Lower leg skin (tissue), 4 donors: ENCODE results near the gene TSHZ2. TPM values are rescaled to one million over a fixed set of nuclear protein-coding genes. Genes with fewer than 3 reads are reported as not detected.

ENCODE experiments used
- DNase-seq, 2 donors: peaks; one replicate each; pipeline ENCODE4 v3.0.0-alpha.2; 2019; ENCODE audit warnings: low spot score in 2 of 2
- H3K4me3 ChIP-seq: fragments of 200-600 bp; sonication (generic); 2 replicates; pipeline ENCODE4 v1.5.1; 2017; ENCODE audit warnings: mild to moderate bottlenecking, low read depth; ENCODE audit not compliant: poor library complexity, severe bottlenecking
- POLR2A ChIP-seq, 2 donors: fragments of 450-650 bp; IDR thresholded peaks; one replicate each; pipeline ENCODE4 v1.6.1; 2016 to 2017; ENCODE audit warnings: antibody characterized with exemption in 2 of 2, mild to moderate bottlenecking in 1 of 2, moderate library complexity in 1 of 2
- WGBS, 2 donors: methylation state at CpG; one replicate each; pipeline ENCODE4 v1.1.5; 2018; 5-methylcytosine and 5-hydroxymethylcytosine counted together
- intact Hi-C: fragments of 100-400 bp; cut with DNase I; formaldehyde crosslinking; loops from one replicate; pipeline ENCODE4 v1.15.0; 2023; ENCODE audit warnings: low total_unique reads
- total RNA-seq, 4 donors: library from RNA; depleted of rRNA; stranded (reverse); fragments of >200 nt; gene quantifications; one replicate each; pipeline ENCODE4 v1.1.0, GENCODE V29; 2016
- TF ChIP-seq, protein P1 (sequence below), 3 donors: fragments of 450-650 bp; IDR thresholded peaks; one replicate each; pipeline ENCODE4 v1.5.1; 2016; ENCODE audit warnings: antibody characterized with exemption in 3 of 3, mild to moderate bottlenecking in 3 of 3, moderate library complexity in 2 of 3

The TSHZ2 gene
- total RNA-seq, 4 donors from 2014 or later: 8.1 to 25.7 (median 10.5) TPM

DNA sequence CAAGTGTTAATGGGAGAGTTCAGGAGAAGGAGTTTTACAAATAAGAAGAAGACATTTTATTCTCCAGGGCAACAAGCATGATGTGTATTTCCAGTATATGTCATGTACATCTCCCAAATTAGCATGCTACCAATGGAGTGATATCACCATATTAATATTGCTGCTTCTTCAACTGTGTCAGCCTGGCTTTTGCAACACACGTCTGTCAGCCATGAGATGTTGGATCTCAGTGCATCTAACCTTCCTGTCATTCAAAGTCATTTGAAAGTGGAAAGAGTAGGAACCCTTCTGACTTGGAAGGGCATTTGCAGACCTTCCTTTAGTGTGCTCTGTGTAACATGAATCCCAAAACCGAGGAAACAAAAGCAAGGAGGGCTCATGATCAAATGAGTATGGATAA, 337.4 kb downstream of the TSHZ2 start:
- WGBS, 2 donors: 82 to 90% methylated on average over 2 of the region's 2 CpGs
- DNase-seq: no peak
- H3K4me3 ChIP-seq: no peak overlapping the region
- intact Hi-C loops: no loop called here
- TF ChIP-seq, protein P1, sequence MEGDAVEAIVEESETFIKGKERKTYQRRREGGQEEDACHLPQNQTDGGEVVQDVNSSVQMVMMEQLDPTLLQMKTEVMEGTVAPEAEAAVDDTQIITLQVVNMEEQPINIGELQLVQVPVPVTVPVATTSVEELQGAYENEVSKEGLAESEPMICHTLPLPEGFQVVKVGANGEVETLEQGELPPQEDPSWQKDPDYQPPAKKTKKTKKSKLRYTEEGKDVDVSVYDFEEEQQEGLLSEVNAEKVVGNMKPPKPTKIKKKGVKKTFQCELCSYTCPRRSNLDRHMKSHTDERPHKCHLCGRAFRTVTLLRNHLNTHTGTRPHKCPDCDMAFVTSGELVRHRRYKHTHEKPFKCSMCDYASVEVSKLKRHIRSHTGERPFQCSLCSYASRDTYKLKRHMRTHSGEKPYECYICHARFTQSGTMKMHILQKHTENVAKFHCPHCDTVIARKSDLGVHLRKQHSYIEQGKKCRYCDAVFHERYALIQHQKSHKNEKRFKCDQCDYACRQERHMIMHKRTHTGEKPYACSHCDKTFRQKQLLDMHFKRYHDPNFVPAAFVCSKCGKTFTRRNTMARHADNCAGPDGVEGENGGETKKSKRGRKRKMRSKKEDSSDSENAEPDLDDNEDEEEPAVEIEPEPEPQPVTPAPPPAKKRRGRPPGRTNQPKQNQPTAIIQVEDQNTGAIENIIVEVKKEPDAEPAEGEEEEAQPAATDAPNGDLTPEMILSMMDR (IDR thresholded peaks at IDR 0.05): no peak
- no peak for TF ChIP-seq POLR2A (IDR thresholded peaks at IDR 0.05)

DNA sequence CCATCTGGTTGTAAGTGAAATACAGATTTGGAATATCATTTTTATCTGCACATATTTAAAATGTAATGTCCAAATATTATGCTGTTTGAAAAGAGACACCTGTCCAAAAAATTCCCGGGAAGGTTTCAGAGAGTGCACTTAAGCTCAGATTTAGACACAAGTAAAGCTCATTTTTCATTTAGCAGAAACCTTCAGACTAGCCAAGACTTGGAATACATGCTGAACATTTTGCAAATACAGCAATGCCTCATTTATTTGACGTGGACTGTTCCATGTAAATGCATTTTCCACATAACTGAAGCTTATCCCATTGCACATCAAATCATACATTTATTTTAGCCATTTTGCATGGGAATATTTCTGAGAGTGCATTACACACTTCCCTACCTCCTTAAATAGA, 340.8 kb downstream of the TSHZ2 start:
- TF ChIP-seq POLR2A (IDR thresholded peaks at IDR 0.05): no peak
- TF ChIP-seq, protein P1 (IDR thresholded peaks at IDR 0.05): no peak
- WGBS, 2 donors: 68 to 71% methylated on average over 2 of the region's 2 CpGs
- intact Hi-C loops: no loop called here
- no peak overlapping the region for H3K4me3 ChIP-seq
- no peak for DNase-seq

DNA sequence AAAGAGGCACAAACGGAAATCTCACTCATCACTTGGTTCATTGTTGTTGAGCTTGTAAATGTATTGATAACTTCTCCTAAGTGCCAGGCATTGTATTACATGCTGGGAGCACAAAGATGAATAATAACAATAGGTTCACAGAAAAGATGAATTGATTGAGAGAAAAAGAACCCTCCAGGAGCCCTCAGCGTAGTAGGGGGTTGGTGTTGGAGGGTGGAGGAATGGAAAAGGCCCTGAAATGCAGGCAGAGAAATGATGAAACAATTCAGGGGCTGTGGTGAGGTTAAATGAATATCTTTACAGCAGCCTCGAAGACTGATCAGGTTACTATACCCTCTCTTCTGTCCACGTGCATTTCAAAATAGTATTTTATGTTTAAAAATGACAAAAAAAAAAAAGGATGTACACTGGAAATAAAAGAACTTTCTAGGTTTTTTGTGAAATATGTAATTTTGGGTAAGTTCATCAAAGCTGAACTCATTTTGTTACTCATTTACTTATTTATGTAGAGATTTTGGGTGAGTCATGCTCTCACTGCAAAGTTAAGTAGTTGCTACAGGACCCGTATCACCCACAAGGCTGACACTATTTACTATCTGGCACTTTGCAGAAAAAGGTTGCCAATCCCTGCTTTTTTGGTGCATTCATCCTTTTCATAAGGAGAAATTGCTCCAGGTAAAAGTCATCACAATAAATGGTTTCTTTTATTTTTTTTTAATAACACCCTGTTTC, 344.2 kb downstream of the TSHZ2 start:
- 90% methylated on average over 5 of the region's 5 CpGs for WGBS, 2 donors
- intact Hi-C loops: no loop called here
- H3K4me3 ChIP-seq: no peak overlapping the region
- no peak for DNase-seq
- no peak for TF ChIP-seq POLR2A (IDR thresholded peaks at IDR 0.05)
- TF ChIP-seq, protein P1 (IDR thresholded peaks at IDR 0.05): no peak

DNA sequence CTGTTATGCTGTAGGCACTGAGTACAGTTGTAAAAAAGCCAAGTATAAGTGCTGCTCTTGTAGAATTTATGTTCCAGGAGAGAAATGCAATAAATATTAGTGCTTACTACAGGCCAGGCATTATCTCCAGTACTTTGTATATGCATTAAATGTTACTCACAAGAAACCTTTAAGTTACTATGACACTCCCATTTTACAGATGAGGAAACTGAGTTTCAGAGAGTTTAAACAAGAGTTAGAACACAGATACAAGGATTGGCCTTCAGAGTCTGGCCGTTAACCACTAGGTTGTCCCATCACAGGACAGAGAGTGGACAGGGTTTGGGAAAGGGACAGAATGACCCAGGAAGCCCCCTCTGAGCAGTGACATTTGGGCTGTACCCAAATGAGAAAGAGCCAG, 347.0 kb downstream of the TSHZ2 start:
- H3K4me3 ChIP-seq: no peak overlapping the region
- 93% methylated on average over 1 of the region's 1 CpG for WGBS, 2 donors
- no peak for DNase-seq
- TF ChIP-seq POLR2A (IDR thresholded peaks at IDR 0.05): no peak
- TF ChIP-seq, protein P1 (IDR thresholded peaks at IDR 0.05): no peak
- intact Hi-C loops: no loop called here

DNA sequence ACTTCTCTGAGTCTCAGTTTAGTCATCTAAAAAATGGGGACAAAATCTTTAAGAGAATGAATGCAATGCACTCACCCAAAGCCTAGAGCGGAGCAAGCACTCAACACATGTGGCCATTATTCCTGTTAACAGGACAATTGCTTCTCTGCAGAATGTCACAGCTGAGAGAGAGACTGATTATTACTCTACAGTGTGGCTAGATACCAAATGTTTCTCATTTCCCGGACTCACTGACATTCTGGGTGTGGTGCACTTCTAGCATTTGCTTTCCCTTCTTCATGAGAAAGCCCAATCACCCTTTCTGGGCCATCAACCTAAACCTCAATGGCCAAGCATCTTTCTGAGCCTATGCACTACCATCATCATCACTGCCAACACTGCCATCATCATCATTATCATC, 347.6 kb downstream of the TSHZ2 start:
- TF ChIP-seq, protein P1 (IDR thresholded peaks at IDR 0.05): no peak
- WGBS, 2 donors: 72 to 74% methylated on average over 2 of the region's 2 CpGs
- H3K4me3 ChIP-seq: no peak overlapping the region
- intact Hi-C loops: no loop called here
- DNase-seq: no peak

DNA sequence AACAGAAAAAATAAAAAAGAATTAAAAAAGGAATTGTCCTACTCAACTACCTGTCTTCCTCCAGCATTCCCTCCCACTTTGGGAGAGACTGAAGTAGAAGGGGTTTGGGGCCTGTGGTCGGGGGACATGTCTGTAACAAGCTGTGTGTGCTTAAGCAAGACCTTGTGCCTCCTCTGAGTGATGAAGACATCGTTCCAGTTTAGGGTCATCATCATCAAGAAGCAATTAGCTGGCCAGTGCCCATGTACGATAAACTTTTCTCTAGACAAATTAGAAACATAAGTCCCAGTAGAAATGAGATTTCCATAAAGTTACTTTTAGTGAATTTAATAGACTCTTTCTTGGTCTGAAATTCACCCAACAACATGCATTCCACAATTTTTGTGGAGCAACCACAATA, 348.5 kb downstream of the TSHZ2 start:
- TF ChIP-seq, protein P1 (IDR thresholded peaks at IDR 0.05): no peak
- WGBS, 2 donors: 50 to 61% methylated on average over 3 of the region's 3 CpGs
- H3K4me3 ChIP-seq: no peak overlapping the region
- intact Hi-C loops: no loop called here
- no peak for DNase-seq
